HG03378 (cell line): ENCODE results near the gene RAB15.
A peak's percentile ranks its signal among the peaks of the same experiment; 100 is the strongest.

Source experiments
- ATAC-seq: cut with Tn5 transposase; IDR thresholded peaks from one replicate; pipeline ENCODE4 v1.9.1; 2021; ENCODE audit warnings: mild to moderate bottlenecking, moderate library complexity; ENCODE audit not compliant: unreplicated experiment

Gene RAB15

GRCh38 chr14:64956697-64957406, 15.3 kb downstream of the RAB15 start:
- no peak for ATAC-seq

- no peak for ATAC-seq
These were observed 16.8 kb downstream of the RAB15 start for GRCh38 chr14:64955297-64955696.

GRCh38 chr14:64954491-64955240, 17.5 kb downstream of the RAB15 start:
- no peak for ATAC-seq

GRCh38 chr14:64953661-64954060, 18.5 kb downstream of the RAB15 start:
- ATAC-seq: no peak

- no peak for ATAC-seq
These were observed 18.9 kb downstream of the RAB15 start for GRCh38 chr14:64953310-64953654.

- peak; percentile 64 for ATAC-seq
These were observed 19.4 kb downstream of the RAB15 start for GRCh38 chr14:64952598-64953309.

- ATAC-seq: no peak
These were observed 20.4 kb downstream of the RAB15 start for GRCh38 chr14:64951724-64952123.

GRCh38 chr14:64951291-64951690, 20.8 kb downstream of the RAB15 start:
- ATAC-seq: no peak

- no peak for ATAC-seq
These were observed 21.2 kb downstream of the RAB15 start for GRCh38 chr14:64950889-64951288.

- ATAC-seq: no peak
These were observed 23.4 kb downstream of the RAB15 start for GRCh38 chr14:64948612-64949210.

- ATAC-seq: no peak
These were observed 24.2 kb downstream of the RAB15 start for GRCh38 chr14:64947710-64948611.

- no peak for ATAC-seq
These were observed 25.7 kb downstream of the RAB15 start for GRCh38 chr14:64946310-64947045.

- ATAC-seq: no peak
These were observed 26.5 kb downstream of the RAB15 start for GRCh38 chr14:64945431-64946178.

- ATAC-seq: no peak
These were observed 27.3 kb downstream of the RAB15 start for GRCh38 chr14:64944861-64945260.

- ATAC-seq: no peak
These were observed 28.1 kb downstream of the RAB15 start for GRCh38 chr14:64944041-64944440.

GRCh38 chr14:64943556-64943955, 28.6 kb downstream of the RAB15 start:
- no peak for ATAC-seq

- ATAC-seq: no peak
These were observed 29.5 kb downstream of the RAB15 start, which contains the start of gene GPX2 for GRCh38 chr14:64942531-64943111. Gene GPX2 (minus strand): TSS chr14:64942745. CDS start chr14:64942726, 19 bp downstream.

- no peak for ATAC-seq
These were observed 31.7 kb downstream of the RAB15 start for GRCh38 chr14:64940336-64940910.
